ENCODE measurements around the gene CDHR1. TPM values are rescaled to one million over a fixed set of nuclear protein-coding genes. Genes with fewer than 3 reads are reported as not detected.

Gene CDHR1
- polyA plus RNA-seq, 4 donors: 0.14 to 1.2 (median 0.88) TPM

GRCh38 chr10:84196941-84197340 is 2.6 kb downstream of the CDHR1 start:
- DNase-seq (ENCODE audit: low read depth in 4 of 4, low spot score in 3 of 4): no peak

GRCh38 chr10:84197643-84198042 is 3.3 kb downstream of the CDHR1 start:
- DNase-seq (ENCODE audit: low read depth in 4 of 4, low spot score in 3 of 4): no peak

DNA sequence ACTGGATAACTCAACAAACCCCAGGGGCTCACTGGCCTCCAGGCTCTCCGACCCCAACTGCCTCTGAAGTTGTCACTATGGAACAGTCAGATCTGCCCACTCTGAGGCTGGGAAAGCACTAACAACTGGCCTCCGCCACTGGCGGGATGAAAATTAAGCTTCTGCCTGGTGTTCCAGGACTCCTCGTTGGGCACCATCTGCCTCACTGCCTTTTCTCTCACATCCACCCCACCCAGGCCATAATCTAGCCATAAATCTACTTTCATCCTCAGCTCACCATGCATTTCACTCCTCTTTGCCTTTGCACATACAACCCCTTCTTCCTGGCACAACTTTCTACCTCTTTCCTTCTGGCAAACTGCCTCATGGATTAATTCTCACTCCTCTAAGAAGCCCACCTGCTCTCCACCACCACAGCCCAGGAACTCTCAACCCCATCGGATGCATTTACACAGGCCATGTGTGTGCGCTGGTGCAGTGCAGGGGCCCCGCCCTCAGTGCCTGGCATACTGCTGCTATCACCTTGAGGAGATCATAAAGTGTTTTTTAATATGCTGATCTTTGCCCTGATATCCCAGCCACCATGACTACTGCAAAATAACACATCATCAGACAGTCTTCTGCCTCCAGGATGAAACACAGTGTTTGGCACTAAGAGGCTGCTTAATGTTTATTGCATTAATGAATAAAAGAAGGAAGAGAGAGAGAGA is 4.0 kb downstream of the CDHR1 start:
- no peak for DNase-seq (ENCODE audit: low read depth in 4 of 4, low spot score in 3 of 4)

- DNase-seq (ENCODE audit: low read depth in 4 of 4, low spot score in 3 of 4): no peak
Measured at GRCh38 chr10:84200537-84201243, 6.4 kb downstream of the CDHR1 start.

GRCh38 chr10:84201244-84201606 is 6.9 kb downstream of the CDHR1 start:
- DNase-seq (ENCODE audit: low read depth in 4 of 4, low spot score in 3 of 4): no peak

DNA sequence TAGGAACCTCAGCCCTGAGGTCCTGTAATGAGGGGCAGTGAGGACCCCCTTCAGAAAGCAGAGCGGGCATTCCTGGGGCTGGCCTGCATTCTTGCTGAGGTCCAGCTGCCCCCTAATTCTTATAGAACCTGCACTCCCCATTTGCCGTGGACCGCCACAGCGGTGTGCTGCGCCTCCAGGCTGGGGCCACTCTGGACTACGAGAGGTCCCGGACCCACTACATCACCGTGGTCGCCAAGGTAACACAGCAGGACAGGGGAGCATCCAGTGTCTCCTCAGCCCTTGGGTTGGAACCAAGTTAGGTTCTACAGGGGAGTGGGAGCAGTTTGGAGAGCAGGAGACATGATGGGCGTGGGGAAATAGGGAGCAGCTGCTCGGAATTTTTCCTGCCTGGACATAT is 7.3 kb downstream of the CDHR1 start:
- no peak for DNase-seq (ENCODE audit: low read depth in 4 of 4, low spot score in 3 of 4)

GRCh38 chr10:84202349-84202748 is 8.0 kb downstream of the CDHR1 start:
- no peak for DNase-seq (ENCODE audit: low read depth in 4 of 4, low spot score in 3 of 4)

- DNase-seq (ENCODE audit: low read depth in 4 of 4, low spot score in 3 of 4): no peak
Measured at GRCh38 chr10:84204122-84204521, 9.8 kb downstream of the CDHR1 start.

- no peak for DNase-seq (ENCODE audit: low read depth in 4 of 4, low spot score in 3 of 4)
Measured at GRCh38 chr10:84204610-84205009, 10.3 kb downstream of the CDHR1 start.

- no peak for DNase-seq (ENCODE audit: low read depth in 4 of 4, low spot score in 3 of 4)
Measured at GRCh38 chr10:84205049-84205852, 10.9 kb downstream of the CDHR1 start.

DNA sequence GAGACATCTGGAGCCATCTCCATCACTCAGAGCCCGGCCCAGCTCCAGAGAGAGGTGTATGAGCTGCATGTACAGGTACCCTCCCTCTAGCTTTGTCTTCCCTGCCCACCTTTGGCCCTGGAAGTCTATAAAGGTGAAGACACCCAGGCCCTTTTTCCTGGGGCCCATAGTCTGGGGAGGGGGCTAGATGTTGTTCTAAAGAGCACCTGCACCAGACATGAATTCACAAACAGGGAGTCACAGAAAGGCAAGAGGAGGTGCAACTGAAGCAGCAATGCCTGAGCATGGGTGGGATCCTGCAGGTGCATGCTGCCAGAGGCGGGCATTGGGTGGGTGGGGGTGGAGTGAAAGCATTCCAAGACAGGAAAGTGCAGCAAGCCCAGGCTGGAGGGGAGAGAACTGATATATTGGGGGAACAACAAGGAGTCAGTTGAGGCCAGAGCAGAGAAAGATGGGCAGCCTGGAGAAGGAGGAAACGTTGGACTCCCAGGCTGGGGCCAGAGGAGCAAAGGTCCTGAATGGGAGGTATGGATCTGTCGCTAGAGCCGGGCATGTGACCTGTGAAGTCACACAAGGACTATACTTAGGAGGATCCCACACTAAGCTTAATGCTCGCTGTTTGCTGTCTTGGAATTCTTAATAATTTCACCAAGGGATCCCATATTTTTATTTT is 11.7 kb downstream of the CDHR1 start:
- DNase-seq (ENCODE audit: low read depth in 4 of 4, low spot score in 3 of 4): no peak

- no peak for DNase-seq (ENCODE audit: low read depth in 4 of 4, low spot score in 3 of 4)
Measured at GRCh38 chr10:84208023-84208422, 13.7 kb downstream of the CDHR1 start.

- DNase-seq (ENCODE audit: low read depth in 4 of 4, low spot score in 3 of 4): no peak
Measured at GRCh38 chr10:84211566-84211965, 17.2 kb downstream of the CDHR1 start.

- DNase-seq (ENCODE audit: low read depth in 4 of 4, low spot score in 3 of 4): no peak
Measured at GRCh38 chr10:84212014-84212413, 17.7 kb downstream of the CDHR1 start.

DNA sequence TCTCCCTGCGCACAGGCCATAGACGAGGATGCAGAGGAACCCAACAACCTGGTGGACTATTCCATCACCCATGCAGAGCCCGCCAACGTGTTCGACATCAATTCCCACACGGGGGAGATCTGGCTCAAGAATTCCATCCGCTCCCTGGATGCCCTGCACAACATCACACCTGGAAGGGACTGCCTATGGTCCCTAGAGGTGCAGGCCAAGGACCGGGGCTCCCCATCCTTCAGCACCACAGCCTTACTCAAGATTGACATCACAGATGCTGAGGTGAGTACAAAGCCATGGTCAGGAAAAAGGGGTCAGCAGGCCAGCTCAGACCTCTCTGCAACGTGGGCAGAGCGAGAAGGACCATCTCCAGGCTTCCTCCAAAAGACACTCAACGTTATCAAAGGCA is 18.7 kb downstream of the CDHR1 start:
- no peak for DNase-seq (ENCODE audit: low read depth in 4 of 4, low spot score in 3 of 4)

GRCh38 chr10:84214046-84214572 is 19.8 kb downstream of the CDHR1 start:
- DNase-seq (ENCODE audit: low read depth in 4 of 4, low spot score in 3 of 4): no peak

DNA sequence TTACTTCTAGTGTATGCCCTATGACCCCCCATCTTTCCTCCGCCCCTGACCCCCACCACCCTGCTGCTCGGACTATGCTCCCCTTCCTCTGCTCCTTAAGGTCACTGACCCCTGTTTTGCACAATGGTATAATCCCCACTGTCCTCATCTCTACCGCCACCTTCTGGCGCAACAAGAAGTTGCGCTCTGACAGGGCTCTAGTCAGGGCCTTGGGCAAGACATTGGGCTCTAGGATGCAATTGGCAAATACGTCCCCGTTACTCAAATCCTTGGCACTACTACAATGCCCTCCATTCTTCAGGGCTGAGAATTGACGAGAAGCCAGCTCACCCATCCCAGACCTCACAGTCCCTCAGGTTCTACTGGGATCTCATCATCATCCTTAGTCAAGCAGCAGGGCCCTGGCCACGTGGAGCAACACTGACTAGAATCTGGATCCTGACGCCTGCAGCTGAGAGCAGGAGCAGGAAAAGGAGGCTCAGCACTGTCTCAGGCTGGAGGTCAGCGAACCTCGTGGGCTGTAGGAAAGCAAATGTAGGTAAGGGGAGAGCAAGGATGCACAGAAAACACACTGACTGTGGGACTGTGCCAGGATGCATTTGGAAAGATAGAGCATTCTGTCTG is 20.4 kb downstream of the CDHR1 start:
- no peak for DNase-seq (ENCODE audit: low read depth in 4 of 4, low spot score in 3 of 4)

DNA sequence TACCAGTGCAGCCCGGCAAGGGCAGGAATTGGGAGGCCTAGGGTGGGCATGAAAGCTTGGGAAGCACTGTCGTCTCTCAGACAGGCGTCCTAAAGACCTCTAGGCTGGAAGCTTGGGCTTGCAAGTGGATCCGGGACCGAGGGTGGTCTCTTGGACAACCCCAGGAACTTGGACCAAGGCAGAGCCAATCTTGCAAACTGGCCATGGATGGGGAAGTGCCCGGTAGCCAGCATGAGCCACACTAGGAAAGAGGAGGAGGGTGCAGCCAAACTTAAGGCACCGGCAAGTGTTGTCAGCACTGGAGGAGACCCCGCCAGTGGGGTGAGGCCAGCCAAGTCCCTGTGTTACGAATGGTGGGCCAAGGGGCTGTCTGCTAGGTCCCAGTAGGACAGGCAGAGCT is 22.5 kb downstream of the CDHR1 start:
- no peak for DNase-seq (ENCODE audit: low read depth in 4 of 4, low spot score in 3 of 4)

- no peak for DNase-seq (ENCODE audit: low read depth in 4 of 4, low spot score in 3 of 4)
Measured at GRCh38 chr10:84217746-84218145, 23.4 kb downstream of the CDHR1 start.

GRCh38 chr10:84221916-84222315 is 27.6 kb downstream of the CDHR1 start:
- no peak for DNase-seq (ENCODE audit: low read depth in 4 of 4, low spot score in 3 of 4)
